K562 (cell line): ENCODE measurements around the gene TPD52L2.

Experiments used
- EZH2 ChIP-seq: IDR thresholded peaks from 2 replicates; pipeline ENCODE4 v1.6.1; 2012; ENCODE audit warnings: low read depth, mild to moderate bottlenecking, inconsistent platforms, low read length, borderline replicate concordance
- MED1 ChIP-seq: sonication (generic); formaldehyde crosslinking; IDR thresholded peaks from 2 replicates; pipeline ENCODE4 v1.8.1; 2023; ENCODE audit warnings: missing genetic modification reagents, borderline replicate concordance
- POLR2A ChIP-seq: fragments of 450-650 bp; conservative IDR thresholded peaks from 2 replicates; pipeline ENCODE4 v1.6.1; 2016
- ZNF146 ChIP-seq: IDR thresholded peaks from one replicate; pipeline ENCODE4 v1.6.1; 2018; ENCODE audit warnings: missing compliant biosample characterization; ENCODE audit not compliant: unreplicated experiment
- ZNF232 ChIP-seq: sonication (generic); formaldehyde crosslinking; IDR thresholded peaks from 2 replicates; pipeline ENCODE4 v1.8.0; 2022; ENCODE audit warnings: mild to moderate bottlenecking, missing genetic modification reagents
- TF ChIP-seq, protein P1 (sequence below): sonication (generic); formaldehyde crosslinking; IDR thresholded peaks from 2 replicates; pipeline ENCODE4 v1.8.0; 2022; ENCODE audit warnings: mild to moderate bottlenecking, low read depth, missing genetic modification reagents
- TF ChIP-seq, protein P2 (sequence below), 2 experiments: fragments of 450-650 bp; formaldehyde crosslinking in 1 of 2; IDR thresholded peaks; 2 replicates each; pipeline versions ENCODE4 v1.4.0 to v1.6.1; 2014 to 2020; ENCODE audit warnings: mild to moderate bottlenecking in 2 of 2, borderline replicate concordance in 1 of 2, low read depth in 1 of 2
- TF ChIP-seq, protein P3 (sequence below), 2 experiments: IDR thresholded peaks; 2 replicates each; pipeline ENCODE4 v1.6.1; 2011; ENCODE audit warnings: borderline replicate concordance in 1 of 2, control low read depth in 1 of 2, low read depth in 1 of 2, low read length in 1 of 2, mild to moderate bottlenecking in 1 of 2, mixed read lengths in 1 of 2, moderate library complexity in 1 of 2; ENCODE audit not compliant: insufficient read depth in 1 of 2, insufficient read length in 1 of 2, poor library complexity in 1 of 2, severe bottlenecking in 1 of 2; ENCODE audit errors: extremely low read depth in 1 of 2

DNA sequence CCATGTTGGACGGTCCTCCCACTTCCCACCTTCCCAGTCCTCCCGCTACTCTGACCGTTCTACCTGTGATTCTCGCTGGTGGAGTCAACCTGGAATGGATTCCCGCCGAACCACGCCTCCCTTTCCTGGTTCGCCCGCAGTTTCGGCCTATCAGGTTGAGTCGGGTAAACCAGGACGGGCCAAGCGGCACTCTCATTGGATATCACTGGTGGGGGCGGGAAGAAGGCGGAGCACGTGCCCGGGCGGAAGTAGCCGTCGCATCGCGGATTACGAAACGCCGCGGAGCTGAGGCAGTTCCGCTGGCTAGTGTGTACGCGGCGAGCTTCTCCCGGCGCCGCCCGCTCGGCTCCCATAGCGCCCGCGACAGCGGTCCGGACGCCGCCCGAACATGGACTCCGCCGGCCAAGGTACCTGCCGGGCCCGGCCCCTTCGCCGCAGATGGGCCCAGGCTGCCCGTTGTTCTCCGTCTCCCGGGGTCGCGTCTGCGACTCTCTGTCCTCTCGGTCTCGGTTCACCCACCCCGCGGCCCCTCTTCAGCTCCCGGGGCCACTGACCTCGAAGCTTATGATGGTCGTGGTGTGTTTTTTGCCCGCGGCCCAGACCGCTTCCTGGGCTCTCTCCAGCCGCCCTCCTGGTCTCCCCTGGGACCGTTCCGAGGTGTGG is at the start of gene TPD52L2:
- TF ChIP-seq, protein P1, sequence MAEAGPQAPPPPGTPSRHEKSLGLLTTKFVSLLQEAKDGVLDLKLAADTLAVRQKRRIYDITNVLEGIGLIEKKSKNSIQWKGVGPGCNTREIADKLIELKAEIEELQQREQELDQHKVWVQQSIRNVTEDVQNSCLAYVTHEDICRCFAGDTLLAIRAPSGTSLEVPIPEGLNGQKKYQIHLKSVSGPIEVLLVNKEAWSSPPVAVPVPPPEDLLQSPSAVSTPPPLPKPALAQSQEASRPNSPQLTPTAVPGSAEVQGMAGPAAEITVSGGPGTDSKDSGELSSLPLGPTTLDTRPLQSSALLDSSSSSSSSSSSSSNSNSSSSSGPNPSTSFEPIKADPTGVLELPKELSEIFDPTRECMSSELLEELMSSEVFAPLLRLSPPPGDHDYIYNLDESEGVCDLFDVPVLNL (CRISPR knock-in tag): peak; percentile 80; the same call in 1 of the 2 replicates
- TF ChIP-seq, protein P2, sequence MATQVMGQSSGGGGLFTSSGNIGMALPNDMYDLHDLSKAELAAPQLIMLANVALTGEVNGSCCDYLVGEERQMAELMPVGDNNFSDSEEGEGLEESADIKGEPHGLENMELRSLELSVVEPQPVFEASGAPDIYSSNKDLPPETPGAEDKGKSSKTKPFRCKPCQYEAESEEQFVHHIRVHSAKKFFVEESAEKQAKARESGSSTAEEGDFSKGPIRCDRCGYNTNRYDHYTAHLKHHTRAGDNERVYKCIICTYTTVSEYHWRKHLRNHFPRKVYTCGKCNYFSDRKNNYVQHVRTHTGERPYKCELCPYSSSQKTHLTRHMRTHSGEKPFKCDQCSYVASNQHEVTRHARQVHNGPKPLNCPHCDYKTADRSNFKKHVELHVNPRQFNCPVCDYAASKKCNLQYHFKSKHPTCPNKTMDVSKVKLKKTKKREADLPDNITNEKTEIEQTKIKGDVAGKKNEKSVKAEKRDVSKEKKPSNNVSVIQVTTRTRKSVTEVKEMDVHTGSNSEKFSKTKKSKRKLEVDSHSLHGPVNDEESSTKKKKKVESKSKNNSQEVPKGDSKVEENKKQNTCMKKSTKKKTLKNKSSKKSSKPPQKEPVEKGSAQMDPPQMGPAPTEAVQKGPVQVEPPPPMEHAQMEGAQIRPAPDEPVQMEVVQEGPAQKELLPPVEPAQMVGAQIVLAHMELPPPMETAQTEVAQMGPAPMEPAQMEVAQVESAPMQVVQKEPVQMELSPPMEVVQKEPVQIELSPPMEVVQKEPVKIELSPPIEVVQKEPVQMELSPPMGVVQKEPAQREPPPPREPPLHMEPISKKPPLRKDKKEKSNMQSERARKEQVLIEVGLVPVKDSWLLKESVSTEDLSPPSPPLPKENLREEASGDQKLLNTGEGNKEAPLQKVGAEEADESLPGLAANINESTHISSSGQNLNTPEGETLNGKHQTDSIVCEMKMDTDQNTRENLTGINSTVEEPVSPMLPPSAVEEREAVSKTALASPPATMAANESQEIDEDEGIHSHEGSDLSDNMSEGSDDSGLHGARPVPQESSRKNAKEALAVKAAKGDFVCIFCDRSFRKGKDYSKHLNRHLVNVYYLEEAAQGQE (IDR thresholded peaks at IDR 0.05; ENCODE audit: borderline replicate concordance): peak; percentile 57
- TF ChIP-seq, protein P2 (CRISPR knock-in tag; IDR thresholded peaks at IDR 0.05; ENCODE audit: low read depth): no peak
- TF ChIP-seq POLR2A (peak; percentile 91), ZNF232 (CRISPR knock-in tag) (no peak), ZNF146 (CRISPR knock-in tag) (no peak), MED1 (CRISPR knock-in tag) (no peak), EZH2 (no peak)
- TF ChIP-seq, protein P3, sequence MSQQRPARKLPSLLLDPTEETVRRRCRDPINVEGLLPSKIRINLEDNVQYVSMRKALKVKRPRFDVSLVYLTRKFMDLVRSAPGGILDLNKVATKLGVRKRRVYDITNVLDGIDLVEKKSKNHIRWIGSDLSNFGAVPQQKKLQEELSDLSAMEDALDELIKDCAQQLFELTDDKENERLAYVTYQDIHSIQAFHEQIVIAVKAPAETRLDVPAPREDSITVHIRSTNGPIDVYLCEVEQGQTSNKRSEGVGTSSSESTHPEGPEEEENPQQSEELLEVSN (IDR thresholded peaks at IDR 0.05; ENCODE audit: borderline replicate concordance in 1 of 2, extremely low read depth in 1 of 2, insufficient read depth in 1 of 2, insufficient read length in 1 of 2, low read depth in 1 of 2, low read length in 1 of 2, poor library complexity in 1 of 2, severe bottlenecking in 1 of 2): peak; percentile 95 to 96
